22Rv1 (cell line): ENCODE measurements around the gene CPLX3.

Experiments used
- ZFX ChIP-seq: fragments of 450-650 bp; IDR thresholded peaks from 2 replicates; pipeline ENCODE4 v1.6.1; 2017; ENCODE audit warnings: antibody characterized with exemption, borderline replicate concordance
- TF ChIP-seq, protein P1 (sequence below): fragments of 450-650 bp; IDR thresholded peaks from 2 replicates; pipeline ENCODE4 v1.5.1; 2017; ENCODE audit warnings: mild to moderate bottlenecking

DNA sequence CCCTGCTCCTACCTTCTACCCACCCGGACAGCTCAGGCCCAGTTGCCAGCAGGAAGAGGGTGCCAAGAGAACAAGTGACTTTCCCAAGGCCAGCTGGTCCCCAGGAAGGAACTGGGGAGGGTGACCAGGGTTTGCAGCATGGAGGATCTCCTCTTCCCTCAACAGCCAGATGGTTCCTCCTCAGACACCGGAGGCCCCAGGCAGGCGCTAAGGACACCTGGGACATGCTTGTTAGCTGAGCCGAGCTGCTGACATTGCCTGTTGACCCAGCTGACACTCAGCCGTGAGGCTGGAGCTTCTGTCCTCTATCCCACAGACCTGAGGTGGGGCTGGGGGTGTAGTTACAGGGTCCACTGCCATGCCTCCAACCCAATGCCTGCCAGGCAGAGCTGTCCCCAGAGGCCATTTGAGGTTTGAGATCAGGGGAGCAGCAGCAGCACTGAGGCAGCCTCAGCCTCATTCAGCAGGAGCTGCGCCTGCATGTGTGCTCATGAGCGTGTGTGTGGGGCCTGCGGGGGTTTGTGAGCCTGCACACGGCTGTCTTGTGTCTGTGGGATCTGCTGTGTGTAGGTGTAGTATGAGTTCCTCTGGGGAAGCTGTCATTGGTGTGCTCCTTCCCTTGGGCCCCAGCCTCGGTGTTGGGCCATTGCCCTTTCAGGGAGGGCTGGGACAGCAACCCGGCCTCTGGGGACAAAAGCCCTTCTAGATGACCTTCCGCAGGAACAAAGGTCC is 7.1 kb downstream of the CPLX3 start:
- TF ChIP-seq, protein P1, sequence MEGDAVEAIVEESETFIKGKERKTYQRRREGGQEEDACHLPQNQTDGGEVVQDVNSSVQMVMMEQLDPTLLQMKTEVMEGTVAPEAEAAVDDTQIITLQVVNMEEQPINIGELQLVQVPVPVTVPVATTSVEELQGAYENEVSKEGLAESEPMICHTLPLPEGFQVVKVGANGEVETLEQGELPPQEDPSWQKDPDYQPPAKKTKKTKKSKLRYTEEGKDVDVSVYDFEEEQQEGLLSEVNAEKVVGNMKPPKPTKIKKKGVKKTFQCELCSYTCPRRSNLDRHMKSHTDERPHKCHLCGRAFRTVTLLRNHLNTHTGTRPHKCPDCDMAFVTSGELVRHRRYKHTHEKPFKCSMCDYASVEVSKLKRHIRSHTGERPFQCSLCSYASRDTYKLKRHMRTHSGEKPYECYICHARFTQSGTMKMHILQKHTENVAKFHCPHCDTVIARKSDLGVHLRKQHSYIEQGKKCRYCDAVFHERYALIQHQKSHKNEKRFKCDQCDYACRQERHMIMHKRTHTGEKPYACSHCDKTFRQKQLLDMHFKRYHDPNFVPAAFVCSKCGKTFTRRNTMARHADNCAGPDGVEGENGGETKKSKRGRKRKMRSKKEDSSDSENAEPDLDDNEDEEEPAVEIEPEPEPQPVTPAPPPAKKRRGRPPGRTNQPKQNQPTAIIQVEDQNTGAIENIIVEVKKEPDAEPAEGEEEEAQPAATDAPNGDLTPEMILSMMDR, result no peak
- TF ChIP-seq ZFX, result no peak
